C4-2B (cell line): ENCODE results near the gene PPP1CC.

Experiments used
- H3K27ac ChIP-seq: fragments of 450-650 bp; 2 replicates; pipeline ENCODE4 v1.5.1; 2017
- ZFX ChIP-seq: fragments of 450-650 bp; IDR thresholded peaks from 2 replicates; pipeline ENCODE4 v1.6.1; 2017
- TF ChIP-seq, protein P1 (sequence below): fragments of 450-650 bp; conservative IDR thresholded peaks from 2 replicates; pipeline ENCODE4 v1.5.1; 2017; ENCODE audit warnings: mild to moderate bottlenecking

Gene PPP1CC

GRCh38 chr12:110765111-110765510 lies 22.4 kb upstream of the PPP1CC start:
- H3K27ac ChIP-seq: no peak overlapping the region
- no peak for TF ChIP-seq ZFX

- no peak for TF ChIP-seq ZFX
- TF ChIP-seq, protein P1, sequence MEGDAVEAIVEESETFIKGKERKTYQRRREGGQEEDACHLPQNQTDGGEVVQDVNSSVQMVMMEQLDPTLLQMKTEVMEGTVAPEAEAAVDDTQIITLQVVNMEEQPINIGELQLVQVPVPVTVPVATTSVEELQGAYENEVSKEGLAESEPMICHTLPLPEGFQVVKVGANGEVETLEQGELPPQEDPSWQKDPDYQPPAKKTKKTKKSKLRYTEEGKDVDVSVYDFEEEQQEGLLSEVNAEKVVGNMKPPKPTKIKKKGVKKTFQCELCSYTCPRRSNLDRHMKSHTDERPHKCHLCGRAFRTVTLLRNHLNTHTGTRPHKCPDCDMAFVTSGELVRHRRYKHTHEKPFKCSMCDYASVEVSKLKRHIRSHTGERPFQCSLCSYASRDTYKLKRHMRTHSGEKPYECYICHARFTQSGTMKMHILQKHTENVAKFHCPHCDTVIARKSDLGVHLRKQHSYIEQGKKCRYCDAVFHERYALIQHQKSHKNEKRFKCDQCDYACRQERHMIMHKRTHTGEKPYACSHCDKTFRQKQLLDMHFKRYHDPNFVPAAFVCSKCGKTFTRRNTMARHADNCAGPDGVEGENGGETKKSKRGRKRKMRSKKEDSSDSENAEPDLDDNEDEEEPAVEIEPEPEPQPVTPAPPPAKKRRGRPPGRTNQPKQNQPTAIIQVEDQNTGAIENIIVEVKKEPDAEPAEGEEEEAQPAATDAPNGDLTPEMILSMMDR: no peak
- no peak overlapping the region for H3K27ac ChIP-seq
Observed at GRCh38 chr12:110763583-110763982, 20.9 kb upstream of the PPP1CC start.

DNA sequence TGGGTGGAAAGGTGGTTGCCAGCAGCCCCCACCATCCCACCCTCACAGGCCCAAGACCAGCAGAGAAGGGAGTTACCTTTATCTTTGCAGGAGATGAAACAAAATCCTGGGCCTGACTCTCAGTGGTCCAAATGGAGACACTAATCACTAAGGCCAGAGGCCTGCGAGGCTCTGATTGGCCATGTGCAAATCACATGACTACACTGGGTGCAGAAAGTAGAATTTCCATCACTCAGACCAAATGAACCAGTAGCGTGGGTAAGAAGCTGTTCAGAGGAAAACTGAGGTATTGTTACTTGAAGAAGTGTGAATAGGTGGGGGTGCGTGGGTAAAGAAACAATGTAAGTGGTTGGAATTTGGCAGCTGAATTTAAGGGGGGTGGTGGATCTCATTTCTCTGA lies 20.2 kb upstream of the PPP1CC start:
- H3K27ac ChIP-seq: no peak overlapping the region
- no peak for TF ChIP-seq ZFX
- TF ChIP-seq, protein P1: no peak

- TF ChIP-seq ZFX: no peak
- TF ChIP-seq, protein P1: no peak
- H3K27ac ChIP-seq: no peak overlapping the region
Observed at GRCh38 chr12:110760204-110760609, 17.5 kb upstream of the PPP1CC start.

DNA sequence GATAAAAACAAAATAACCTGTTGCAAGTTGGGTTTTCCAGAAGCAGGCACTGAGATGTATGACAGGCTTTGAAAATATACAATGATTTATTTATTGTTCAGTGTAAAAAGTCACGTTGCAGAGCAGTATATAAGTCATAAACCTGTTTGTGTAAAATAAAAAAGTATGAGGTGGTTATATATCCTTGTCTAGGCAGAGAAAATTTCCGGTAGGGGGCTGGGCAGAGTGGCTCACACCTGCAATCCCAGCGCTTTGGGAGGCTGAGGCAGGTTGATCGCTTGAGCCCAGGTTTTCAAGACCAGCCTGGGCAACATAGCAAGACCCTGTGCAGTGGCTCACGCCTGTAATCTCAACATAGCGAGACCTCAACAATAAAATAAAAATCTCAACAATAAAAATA lies 16.2 kb upstream of the PPP1CC start:
- H3K27ac ChIP-seq: no peak overlapping the region
- TF ChIP-seq, protein P1: no peak
- TF ChIP-seq ZFX: no peak

DNA sequence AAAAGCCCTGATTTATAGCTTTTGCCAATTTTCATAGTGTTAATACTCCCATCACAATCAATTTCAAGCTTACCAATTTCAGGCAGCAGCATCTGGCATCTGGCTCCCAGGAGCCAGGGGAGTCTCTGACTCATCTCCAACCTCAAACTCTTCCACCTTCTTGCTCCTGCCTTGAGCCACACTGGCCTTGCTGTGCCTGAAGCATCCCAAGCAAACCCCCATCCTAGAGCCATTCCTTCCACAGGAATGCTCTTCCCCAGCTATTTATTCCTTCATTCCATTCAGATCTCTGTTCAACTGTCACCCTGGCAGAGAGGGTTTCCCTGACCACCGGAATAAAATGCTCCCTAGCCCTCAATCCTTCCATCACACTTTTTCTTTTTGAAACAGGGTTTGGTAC lies 13.9 kb upstream of the PPP1CC start:
- no peak overlapping the region for H3K27ac ChIP-seq
- TF ChIP-seq, protein P1: no peak
- no peak for TF ChIP-seq ZFX

DNA sequence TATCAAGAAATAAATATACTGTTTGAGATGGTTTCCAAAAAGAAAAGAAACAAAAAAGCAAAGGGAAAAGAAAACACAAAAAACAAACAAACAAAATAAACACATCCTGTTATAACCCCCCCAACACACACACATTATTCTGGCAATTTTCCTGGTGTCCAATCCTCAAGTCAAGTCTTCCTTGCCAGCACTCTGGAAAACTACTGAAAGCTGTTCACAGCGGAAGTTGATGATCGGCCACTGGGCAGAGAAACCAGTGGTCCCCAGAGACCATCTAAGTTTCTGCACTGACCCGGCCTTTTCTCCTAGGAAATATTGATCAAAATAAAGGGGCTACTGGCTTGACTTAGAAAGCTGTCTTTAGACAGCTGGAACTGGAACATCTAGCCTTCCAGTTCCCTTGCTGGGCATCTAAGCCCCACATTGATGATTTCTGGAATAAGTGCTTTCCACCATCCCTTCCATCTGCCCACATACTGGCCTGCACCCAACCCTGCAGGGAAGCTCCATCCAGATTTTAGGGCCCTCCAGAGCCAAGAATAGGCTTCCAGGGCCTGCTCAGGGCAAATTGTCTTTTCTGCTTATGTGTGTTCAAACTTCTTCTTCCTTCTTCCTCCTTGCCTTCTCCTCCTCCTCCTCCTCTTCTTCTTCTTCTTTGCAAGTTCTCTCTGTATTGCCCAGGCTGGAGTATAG lies 11.6 kb upstream of the PPP1CC start:
- H3K27ac ChIP-seq: no peak overlapping the region
- no peak for TF ChIP-seq ZFX
- TF ChIP-seq, protein P1: no peak
